ENCODE results near the gene NPPC.

NPPC gene

GRCh38 chr2:231940795-231941194 is 14.6 kb upstream of the NPPC start:
- TF ChIP-seq USF1 (IDR thresholded peaks at IDR 0.05) (no peak), RAD21 (IDR thresholded peaks at IDR 0.05; ENCODE audit: low read depth) (no peak), TCF12 (IDR thresholded peaks at IDR 0.05; ENCODE audit: low read depth) (no peak)

GRCh38 chr2:231939022-231939421 is 12.8 kb upstream of the NPPC start:
- TF ChIP-seq TEAD4 (IDR thresholded peaks at IDR 0.05): no peak
- no peak for TF ChIP-seq ZBTB7A (IDR thresholded peaks at IDR 0.05; ENCODE audit: low read depth)
- no peak for TF ChIP-seq TAF1 (IDR thresholded peaks at IDR 0.05; ENCODE audit: low read depth)
- no peak for TF ChIP-seq CEBPB (IDR thresholded peaks at IDR 0.05)
- TF ChIP-seq USF1 (IDR thresholded peaks at IDR 0.05): peak; percentile 77
- no peak for TF ChIP-seq NFIC (IDR thresholded peaks at IDR 0.05)
- TF ChIP-seq MAX (IDR thresholded peaks at IDR 0.05): no peak

GRCh38 chr2:231937057-231937456 is 10.9 kb upstream of the NPPC start:
- no peak for TF ChIP-seq ZBTB7A (IDR thresholded peaks at IDR 0.05; ENCODE audit: low read depth)
- TF ChIP-seq TEAD4 (IDR thresholded peaks at IDR 0.05): no peak
- TF ChIP-seq USF1 (IDR thresholded peaks at IDR 0.05): no peak
- no peak for TF ChIP-seq TAF1 (IDR thresholded peaks at IDR 0.05; ENCODE audit: low read depth)
- TF ChIP-seq NFIC (IDR thresholded peaks at IDR 0.05): no peak
- TF ChIP-seq MAX (IDR thresholded peaks at IDR 0.05): no peak
- no peak for TF ChIP-seq CEBPB (IDR thresholded peaks at IDR 0.05)
- no peak for TF ChIP-seq CREB1 (IDR thresholded peaks at IDR 0.05; ENCODE audit: low read depth)
- no peak for TF ChIP-seq FOXM1 (IDR thresholded peaks at IDR 0.05; ENCODE audit: borderline replicate concordance, low read depth)
- no peak for TF ChIP-seq EGR1 (IDR thresholded peaks at IDR 0.05)
- TF ChIP-seq TCF12 (IDR thresholded peaks at IDR 0.05; ENCODE audit: low read depth): no peak
- TF ChIP-seq REST (IDR thresholded peaks at IDR 0.05; ENCODE audit: low read depth): no peak
- no peak for TF ChIP-seq EP300 (IDR thresholded peaks at IDR 0.05; ENCODE audit: borderline replicate concordance)
- TF ChIP-seq RAD21 (IDR thresholded peaks at IDR 0.05; ENCODE audit: low read depth): no peak
- TF ChIP-seq YY1 (IDR thresholded peaks at IDR 0.05; ENCODE audit: low read depth): no peak

DNA sequence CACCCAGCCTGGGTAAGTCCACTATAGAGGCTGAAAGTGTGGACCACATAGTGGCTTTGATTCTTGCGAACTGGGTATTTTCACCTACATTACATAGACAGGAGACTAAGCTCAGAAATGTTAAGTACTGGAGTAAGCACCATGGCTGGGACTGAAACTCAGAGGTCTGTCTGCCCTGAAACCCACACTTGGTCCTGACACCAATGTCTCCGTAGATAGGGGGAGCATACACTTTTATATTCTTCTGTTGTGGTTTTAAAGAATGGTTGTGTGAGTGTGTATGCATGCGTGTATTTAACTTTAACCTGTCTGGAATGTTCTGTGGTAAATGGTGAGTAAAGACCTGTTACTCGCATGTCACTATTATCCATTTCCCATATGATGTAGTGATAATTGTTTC is 10.3 kb upstream of the NPPC start:
- TF ChIP-seq NFIC (IDR thresholded peaks at IDR 0.05) (no peak), USF1 (IDR thresholded peaks at IDR 0.05) (no peak), RAD21 (IDR thresholded peaks at IDR 0.05; ENCODE audit: low read depth) (no peak), TEAD4 (IDR thresholded peaks at IDR 0.05) (no peak), FOXM1 (IDR thresholded peaks at IDR 0.05; ENCODE audit: borderline replicate concordance, low read depth) (no peak), REST (IDR thresholded peaks at IDR 0.05; ENCODE audit: low read depth) (no peak), CEBPB (IDR thresholded peaks at IDR 0.05) (no peak), EP300 (IDR thresholded peaks at IDR 0.05; ENCODE audit: borderline replicate concordance) (no peak), CREB1 (IDR thresholded peaks at IDR 0.05; ENCODE audit: low read depth) (no peak), TCF12 (IDR thresholded peaks at IDR 0.05; ENCODE audit: low read depth) (no peak), EGR1 (IDR thresholded peaks at IDR 0.05) (no peak), ZBTB7A (IDR thresholded peaks at IDR 0.05; ENCODE audit: low read depth) (no peak), MAX (IDR thresholded peaks at IDR 0.05) (no peak), YY1 (IDR thresholded peaks at IDR 0.05; ENCODE audit: low read depth) (no peak), TAF1 (IDR thresholded peaks at IDR 0.05; ENCODE audit: low read depth) (no peak)

- TF ChIP-seq TCF12 (IDR thresholded peaks at IDR 0.05; ENCODE audit: low read depth) (no peak), CEBPB (IDR thresholded peaks at IDR 0.05) (no peak), TAF1 (IDR thresholded peaks at IDR 0.05; ENCODE audit: low read depth) (no peak), EGR1 (IDR thresholded peaks at IDR 0.05) (no peak)
Observed at GRCh38 chr2:231935815-231936214, 9.6 kb upstream of the NPPC start.

DNA sequence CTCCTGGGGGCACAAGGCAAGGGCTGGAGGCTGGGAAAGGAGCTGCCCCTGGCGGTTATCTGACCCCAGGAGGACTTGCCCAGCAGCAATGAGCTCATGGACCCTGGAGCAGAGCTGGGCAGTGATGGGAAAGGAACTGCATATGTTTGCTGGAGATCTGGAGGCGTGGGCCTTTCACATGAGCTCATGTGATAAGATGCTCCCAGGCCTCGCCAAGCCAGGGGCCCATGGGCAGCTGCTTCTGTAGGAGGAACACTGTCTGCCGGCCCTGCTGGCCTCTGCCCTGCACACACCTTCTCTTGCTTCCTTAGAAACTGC is 9.0 kb upstream of the NPPC start:
- TF ChIP-seq TEAD4 (IDR thresholded peaks at IDR 0.05): no peak
- TF ChIP-seq MAX (IDR thresholded peaks at IDR 0.05): no peak
- no peak for TF ChIP-seq REST (IDR thresholded peaks at IDR 0.05; ENCODE audit: low read depth)
- no peak for TF ChIP-seq USF1 (IDR thresholded peaks at IDR 0.05)
- no peak for TF ChIP-seq YY1 (IDR thresholded peaks at IDR 0.05; ENCODE audit: low read depth)
- no peak for TF ChIP-seq CREB1 (IDR thresholded peaks at IDR 0.05; ENCODE audit: low read depth)
- no peak for TF ChIP-seq FOXM1 (IDR thresholded peaks at IDR 0.05; ENCODE audit: borderline replicate concordance, low read depth)
- TF ChIP-seq TAF1 (IDR thresholded peaks at IDR 0.05; ENCODE audit: low read depth): no peak
- no peak for TF ChIP-seq TCF12 (IDR thresholded peaks at IDR 0.05; ENCODE audit: low read depth)
- no peak for TF ChIP-seq EGR1 (IDR thresholded peaks at IDR 0.05)
- TF ChIP-seq NFIC (IDR thresholded peaks at IDR 0.05): no peak
- TF ChIP-seq EP300 (IDR thresholded peaks at IDR 0.05; ENCODE audit: borderline replicate concordance): no peak
- TF ChIP-seq RAD21 (IDR thresholded peaks at IDR 0.05; ENCODE audit: low read depth): no peak
- no peak for TF ChIP-seq CEBPB (IDR thresholded peaks at IDR 0.05)
- TF ChIP-seq ZBTB7A (IDR thresholded peaks at IDR 0.05; ENCODE audit: low read depth): no peak
